Muscle of leg (tissue), 11 donors: ENCODE results near the gene PAFAH2. TPM values are rescaled to one million over a fixed set of nuclear protein-coding genes. Genes with fewer than 3 reads are reported as not detected.
"Not testable (repeated sequence)": the region's sequence is repeated elsewhere in the genome, so short reads cannot be mapped to it uniquely, and the experiment has no call there.

ENCODE experiments used
- DNase-seq: peaks from one replicate; pipeline ENCODE4 v3.0.0; 2013
- H3K27ac ChIP-seq: one replicate; pipeline ENCODE4 v1.5.1; 2013; ENCODE audit warnings: mild to moderate bottlenecking, low read length, control low read depth
- H3K27me3 ChIP-seq: one replicate; pipeline ENCODE4 v1.6.1; 2013; ENCODE audit warnings: low read length; ENCODE audit not compliant: control insufficient read depth, insufficient read depth
- H3K36me3 ChIP-seq: one replicate; pipeline ENCODE4 v1.6.1; 2013; ENCODE audit warnings: low read length; ENCODE audit not compliant: control insufficient read depth, insufficient read depth
- H3K4me1 ChIP-seq: one replicate; pipeline ENCODE4 v1.6.1; 2013; ENCODE audit warnings: low read length; ENCODE audit not compliant: control insufficient read depth, insufficient read depth
- H3K4me3 ChIP-seq: one replicate; pipeline ENCODE4 v1.5.1; 2013; ENCODE audit warnings: low read length, control low read depth
- H3K9me3 ChIP-seq: replicated peaks from 2 replicates; pipeline ENCODE4 v1.6.1; 2013; ENCODE audit warnings: low read depth, low read length; ENCODE audit not compliant: control insufficient read depth
- WGBS: methylation state at CpG from one replicate; pipeline ENCODE4 v1.1.5; 2013; ENCODE audit warnings: missing lambda C conversion rate; ENCODE audit not compliant: insufficient coverage; 5-methylcytosine and 5-hydroxymethylcytosine counted together
- polyA plus RNA-seq, 8 donors: library from polyadenylated mRNA; unstranded; fragments of 120-200 nt; gene quantifications; one replicate each; pipeline versions ENCODE4 v1.2.1 to v1.2.3, GENCODE V29; 2013; ENCODE audit warnings: inconsistent platforms in 1 of 8, low replicate concordance in 1 of 8; ENCODE audit not compliant: insufficient read length in 8 of 8, insufficient read depth in 1 of 8
- total RNA-seq: library from RNA; stranded (reverse); fragments of 120-200 nt; gene quantifications from one replicate; pipeline ENCODE4 v1.2.4, GENCODE V29; 2013

PAFAH2 gene
- total and polyA plus RNA-seq, 9 donors: 42.1 to 78.5 (median 55.6) TPM

- not testable (repeated sequence) for H3K27ac ChIP-seq, H3K4me3 ChIP-seq, H3K27me3 ChIP-seq, H3K4me1 ChIP-seq, DNase-seq, H3K36me3 ChIP-seq
- H3K9me3 ChIP-seq: peaks cover 11% of the 10 kb centered on the region
- no CpG with 5 or more reads among the region's 5 CpGs for WGBS
These were observed 54.4 kb downstream of the PAFAH2 start for GRCh38 chr1:25943511-25943910.

GRCh38 chr1:25936947-25937346 is 60.9 kb downstream of the PAFAH2 start:
- Histone ChIP-seq H3K9me3 (no peaks in the 10 kb centered on the region), H3K27me3 (peaks cover 3% of the 10 kb centered on the region), H3K36me3 (no peaks in the 10 kb centered on the region), H3K4me1 (peaks cover 6% of the 10 kb centered on the region), H3K27ac (no peak overlapping the region), H3K4me3 (no peak overlapping the region)
- WGBS: no CpG with 5 or more reads among the region's 4 CpGs
- peak; percentile 33 for DNase-seq

GRCh38 chr1:25933479-25934365 is 64.1 kb downstream of the PAFAH2 start:
- Histone ChIP-seq H3K4me1 (peaks cover 7% of the 10 kb centered on the region), H3K27me3 (peaks cover 3% of the 10 kb centered on the region), H3K27ac (no peak overlapping the region), H3K36me3 (no peaks in the 10 kb centered on the region), H3K9me3 (no peaks in the 10 kb centered on the region), H3K4me3 (no peak overlapping the region)
- 53% methylated on average over 5 of the region's 13 CpGs for WGBS
- DNase-seq: no peak

- H3K27ac ChIP-seq, H3K4me3 ChIP-seq, H3K9me3 ChIP-seq, H3K27me3 ChIP-seq, H3K36me3 ChIP-seq, DNase-seq: not testable (repeated sequence)
- H3K4me1 ChIP-seq: peaks cover 11% of the 10 kb centered on the region
- WGBS: 55% methylated on average over 10 of the region's 12 CpGs
These were observed 65.0 kb downstream of the PAFAH2 start for GRCh38 chr1:25932811-25933400.

GRCh38 chr1:25932321-25932720 is 65.5 kb downstream of the PAFAH2 start:
- H3K27ac ChIP-seq: no peak overlapping the region

GRCh38 chr1:25929016-25929415 is 68.8 kb downstream of the PAFAH2 start:
- Histone ChIP-seq H3K9me3 (no peaks in the 10 kb centered on the region), H3K4me1 (peaks cover 17% of the 10 kb centered on the region), H3K27me3 (peaks cover 4% of the 10 kb centered on the region), H3K36me3 (no peaks in the 10 kb centered on the region), H3K4me3 (no peak overlapping the region), H3K27ac (no peak overlapping the region)
- 53% methylated on average over 7 of the region's 7 CpGs for WGBS
- no peak for DNase-seq

More at GRCh38 chr1:25932321-25932720, 65.5 kb downstream of the PAFAH2 start:
- Histone ChIP-seq H3K4me3 (no peak overlapping the region), H3K27me3 (peaks cover 3% of the 10 kb centered on the region), H3K4me1 (peaks cover 17% of the 10 kb centered on the region), H3K9me3 (no peaks in the 10 kb centered on the region), H3K36me3 (no peaks in the 10 kb centered on the region)
- WGBS: no CpG with 5 or more reads among the region's 5 CpGs
- DNase-seq: no peak

GRCh38 chr1:25927521-25928265 is 70.2 kb downstream of the PAFAH2 start:
- Histone ChIP-seq H3K4me3 (no peak overlapping the region), H3K36me3 (no peaks in the 10 kb centered on the region), H3K27me3 (peaks cover 13% of the 10 kb centered on the region), H3K9me3 (no peaks in the 10 kb centered on the region), H3K27ac (peak overlapping the region; percentile 45), H3K4me1 (peaks cover 23% of the 10 kb centered on the region)
- DNase-seq: peak; percentile 73
- WGBS: 78% methylated on average over 3 of the region's 5 CpGs

- no peak for DNase-seq
- Histone ChIP-seq H3K4me3 (no peak overlapping the region), H3K27ac (no peak overlapping the region), H3K27me3 (peaks cover 19% of the 10 kb centered on the region), H3K4me1 (peaks cover 29% of the 10 kb centered on the region), H3K9me3 (no peaks in the 10 kb centered on the region), H3K36me3 (no peaks in the 10 kb centered on the region)
- 44% methylated on average over 7 of the region's 13 CpGs for WGBS
These were observed 70.9 kb downstream of the PAFAH2 start for GRCh38 chr1:25926731-25927496.

- Histone ChIP-seq H3K4me3 (no peak overlapping the region), H3K4me1 (peaks cover 31% of the 10 kb centered on the region), H3K27ac (no peak overlapping the region), H3K27me3 (peaks cover 22% of the 10 kb centered on the region), H3K9me3 (no peaks in the 10 kb centered on the region), H3K36me3 (no peaks in the 10 kb centered on the region)
- DNase-seq: no peak
- no CpG with 5 or more reads among the region's 2 CpGs for WGBS
These were observed 73.4 kb downstream of the PAFAH2 start for GRCh38 chr1:25924454-25924853.
